GM19193 (cell line): ENCODE measurements around the gene SCAMP1.

Source experiments
- POLR2A ChIP-seq: IDR thresholded peaks from 4 replicates; pipeline ENCODE4 v1.6.1; 2011; ENCODE audit not compliant: insufficient read depth, insufficient read length; ENCODE audit errors: extremely low read depth

SCAMP1 gene

GRCh38 chr5:78359831-78360673 lies at the start of gene SCAMP1:
TSS of gene SCAMP1 (plus strand) at chr5:78360617. CDS start at chr5:78360672, 55 bp downstream.
- TF ChIP-seq POLR2A: peak; percentile 92

GRCh38 chr5:78317515-78317914 lies 42.9 kb upstream of the SCAMP1 start:
- TF ChIP-seq POLR2A: no peak

GRCh38 chr5:78318337-78318736 lies 42.1 kb upstream of the SCAMP1 start:
- TF ChIP-seq POLR2A: no peak

- no peak for TF ChIP-seq POLR2A
These were observed 40.0 kb upstream of the SCAMP1 start for GRCh38 chr5:78320401-78320800.

- no peak for TF ChIP-seq POLR2A
These were observed 37.2 kb upstream of the SCAMP1 start for GRCh38 chr5:78323241-78323640.

- no peak for TF ChIP-seq POLR2A
These were observed 33.5 kb upstream of the SCAMP1 start for GRCh38 chr5:78326930-78327329.

GRCh38 chr5:78327761-78328510 lies 32.5 kb upstream of the SCAMP1 start:
- no peak for TF ChIP-seq POLR2A

- no peak for TF ChIP-seq POLR2A
These were observed 31.7 kb upstream of the SCAMP1 start for GRCh38 chr5:78328585-78329173.

GRCh38 chr5:78331523-78332080 lies 28.8 kb upstream of the SCAMP1 start:
- no peak for TF ChIP-seq POLR2A

GRCh38 chr5:78334811-78335210 lies 25.6 kb upstream of the SCAMP1 start:
- TF ChIP-seq POLR2A: no peak

- TF ChIP-seq POLR2A: no peak
These were observed 24.4 kb upstream of the SCAMP1 start for GRCh38 chr5:78335976-78336375.

- no peak for TF ChIP-seq POLR2A
These were observed 23.7 kb upstream of the SCAMP1 start for GRCh38 chr5:78336698-78337097.

- TF ChIP-seq POLR2A: no peak
These were observed 20.6 kb upstream of the SCAMP1 start for GRCh38 chr5:78339617-78340436.

GRCh38 chr5:78341440-78341839 lies 19.0 kb upstream of the SCAMP1 start:
- no peak for TF ChIP-seq POLR2A
